ENCODE results near the gene WAC. TPM values are rescaled to one million over a fixed set of nuclear protein-coding genes. Genes with fewer than 3 reads are reported as not detected.

The WAC gene
- total and polyA plus RNA-seq, 9 of the 15 experiments (the other 6 are each of a cell fraction or from before 2014, with no cell fraction given): 24.8 to 123 (median 78.2) TPM

DNA sequence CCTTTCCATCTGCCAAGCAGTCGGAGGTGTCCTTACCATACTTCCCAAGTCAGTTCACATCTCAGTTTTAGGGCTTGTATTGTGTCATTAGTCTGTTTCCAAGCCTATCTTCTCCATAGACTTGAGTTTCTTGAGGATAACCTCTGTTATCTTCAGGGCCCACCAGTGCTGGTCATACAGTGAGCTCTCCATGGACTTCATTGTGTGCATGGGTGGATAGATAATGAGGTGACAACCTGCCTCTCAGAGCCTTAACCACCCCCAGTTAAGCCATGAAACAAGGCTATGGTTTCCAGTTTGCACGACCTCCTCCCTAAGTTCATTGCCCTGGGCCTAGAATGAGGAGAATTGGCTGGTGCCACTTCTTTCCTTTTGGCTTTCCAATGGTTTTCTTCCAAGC lies 38.5 kb upstream of the WAC start (continued):
- TF ChIP-seq ETV6 (IDR thresholded peaks at IDR 0.05; ENCODE audit: borderline replicate concordance in 1 of 2, low read depth in 2 of 2, low read length in 1 of 2) (peak in 1 of 2 experiments; percentile 45; a peak in 1 of 4 replicates), ETV6 (CRISPR knock-in tag; IDR thresholded peaks at IDR 0.05; ENCODE audit: borderline replicate concordance) (no peak), ZNF586 (CRISPR knock-in tag; conservative IDR thresholded peaks at IDR 0.05) (no peak), ATF7 (IDR thresholded peaks at IDR 0.05) (peak; percentile 75; the same call in 1 of the 2 replicates), PYGO2 (tag; IDR thresholded peaks at IDR 0.05) (no peak), MBD1 (CRISPR knock-in tag; IDR thresholded peaks at IDR 0.05) (no peak), MCM5 (IDR thresholded peaks at IDR 0.05; ENCODE audit: low read depth) (no peak), GATA2 (CRISPR knock-in tag; IDR thresholded peaks at IDR 0.05) (peak; percentile 96), AFF1 (IDR thresholded peaks at IDR 0.05; ENCODE audit: low read depth in 1 of 2, partially characterized antibody in 2 of 2) (peak in 1 of 2 experiments; percentile 29), SMARCC2 (IDR thresholded peaks at IDR 0.05; ENCODE audit: low read depth) (peak; percentile 75; the same call in 1 of the 2 replicates), CBFA2T3 (IDR thresholded peaks at IDR 0.05) (peak; percentile 99), RNF2 (IDR thresholded peaks at IDR 0.05) (peak; percentile 72; the same call in 1 of the 2 replicates), PML (IDR thresholded peaks at IDR 0.05; ENCODE audit: low read length) (peak; percentile 93), TCF7 (IDR thresholded peaks at IDR 0.05; ENCODE audit: borderline replicate concordance) (no peak), JUN (IDR thresholded peaks at IDR 0.05; ENCODE audit: borderline replicate concordance, low read depth, low read length) (peak; percentile 18; the same call in 1 of the 2 replicates), JUN (CRISPR knock-in tag; IDR thresholded peaks at IDR 0.05; ENCODE audit: borderline replicate concordance) (no peak), ZNF408 (CRISPR knock-in tag; IDR thresholded peaks at IDR 0.05; ENCODE audit: low read depth) (no peak), MLX (CRISPR knock-in tag; conservative IDR thresholded peaks at IDR 0.05) (no peak), SRF (CRISPR knock-in tag; IDR thresholded peaks at IDR 0.05) (no peak), HDAC2 (IDR thresholded peaks at IDR 0.05) (peak; percentile 76), NCOR1 (IDR thresholded peaks at IDR 0.05) (peak; percentile 97), RBM25 (IDR thresholded peaks at IDR 0.05; ENCODE audit: low read depth, low read length, severe bottlenecking) (no peak), CTBP1 (IDR thresholded peaks at IDR 0.05; ENCODE audit: borderline replicate concordance) (peak; percentile 69; the same call in 1 of the 2 replicates), HDAC1 (IDR thresholded peaks at IDR 0.05) (peak in 1 of 2 experiments; percentile 69; a peak in 1 of 4 replicates), SETDB1 (IDR thresholded peaks at IDR 0.05; ENCODE audit: low read length) (no peak)

Data from K562 (cell line).